Hepatocyte (in vitro differentiated cells): ENCODE measurements around the gene PSMD11. TPM values are rescaled to one million over a fixed set of nuclear protein-coding genes. Genes with fewer than 3 reads are reported as not detected.
A peak's percentile ranks its signal among the peaks of the same experiment; 100 is the strongest.

Experiments used
- DNase-seq: peaks from one replicate; pipeline ENCODE4 v3.0.0-alpha.2; 2016; ENCODE audit warnings: low spot score
- H2AFZ ChIP-seq: fragments of 200-600 bp; sonication (generic); 2 replicates; pipeline ENCODE4 v1.6.0; 2016; ENCODE audit warnings: antibody characterized with exemption, mild to moderate bottlenecking
- H3K27ac ChIP-seq: fragments of 200-600 bp; sonication (generic); 2 replicates; pipeline ENCODE4 v1.5.1; 2016; ENCODE audit warnings: mild to moderate bottlenecking
- H3K27me3 ChIP-seq: fragments of 200-600 bp; sonication (generic); 2 replicates; pipeline ENCODE4 v1.6.1; 2016
- H3K36me3 ChIP-seq: fragments of 200-600 bp; sonication (generic); replicated peaks from 2 replicates; pipeline ENCODE4 v1.5.1; 2016; ENCODE audit warnings: low read depth; ENCODE audit not compliant: insufficient read depth
- H3K4me1 ChIP-seq: fragments of 200-600 bp; sonication (generic); 2 replicates; pipeline ENCODE4 v1.5.1; 2016; ENCODE audit warnings: mild to moderate bottlenecking, moderate library complexity; ENCODE audit not compliant: insufficient read depth
- H3K4me2 ChIP-seq: fragments of 200-600 bp; sonication (generic); 2 replicates; pipeline ENCODE4 v1.6.0; 2016
- H3K4me3 ChIP-seq: fragments of 200-600 bp; sonication (generic); 2 replicates; pipeline ENCODE4 v1.5.1; 2016; ENCODE audit warnings: mild to moderate bottlenecking
- H3K79me2 ChIP-seq: fragments of 200-600 bp; sonication (generic); 2 replicates; pipeline ENCODE4 v1.6.0; 2017; ENCODE audit warnings: mild to moderate bottlenecking
- H3K9me2 ChIP-seq: fragments of 200-600 bp; sonication (generic); replicated peaks from 2 replicates; pipeline ENCODE4 v1.6.0; 2017; ENCODE audit warnings: mild to moderate bottlenecking; ENCODE audit not compliant: insufficient read depth
- H3K9me3 ChIP-seq: fragments of 200-600 bp; sonication (generic); 2 replicates; pipeline ENCODE4 v1.5.1; 2016; ENCODE audit warnings: low read depth, mild to moderate bottlenecking
- H4K20me1 ChIP-seq: fragments of 200-600 bp; sonication (generic); 2 replicates; pipeline ENCODE4 v1.6.0; 2016; ENCODE audit warnings: mild to moderate bottlenecking; ENCODE audit not compliant: insufficient read depth, poor library complexity, severe bottlenecking
- EZH2 ChIP-seq: fragments of 200-600 bp; sonication (generic); IDR thresholded peaks from 2 replicates; pipeline ENCODE4 v1.6.1; 2016; ENCODE audit warnings: antibody characterized with exemption, mild to moderate bottlenecking, borderline replicate concordance
- EZH2phosphoT487 ChIP-seq: fragments of 200-600 bp; sonication (generic); IDR thresholded peaks from one replicate; pipeline ENCODE4 v1.6.1; 2018; ENCODE audit warnings: antibody characterized with exemption, mild to moderate bottlenecking, low read depth, moderate library complexity; ENCODE audit not compliant: unreplicated experiment, severe bottlenecking
- WGBS: methylation state at CpG from one replicate; pipeline ENCODE4 v1.1.6; 2016; ENCODE audit warnings: low lambda C conversion rate; ENCODE audit errors: missing lambda C conversion rate; 5-methylcytosine and 5-hydroxymethylcytosine counted together
- polyA plus RNA-seq: library from polyadenylated mRNA; unstranded; fragments of >200 nt; fragmentation: Nextera tagmentation; extraction: Ambion mirVana; gene quantifications from 2 replicates; pipeline ENCODE4 v1.2.1, GENCODE V29; 2016
- total RNA-seq: library from RNA; depleted of rRNA; stranded (reverse); fragments of >200 nt; gene quantifications from 2 replicates; pipeline ENCODE4 v1.2.3, GENCODE V29; 2014
- TF ChIP-seq, protein P1 (sequence below): fragments of 200-600 bp; sonication (generic); IDR thresholded peaks from 2 replicates; pipeline ENCODE4 v1.5.1; 2016; ENCODE audit warnings: antibody characterized with exemption, mild to moderate bottlenecking; ENCODE audit not compliant: poor library complexity

Gene PSMD11
- total and polyA plus RNA-seq, 2 experiments from 2014 or later, result 62.0 to 141 TPM

DNA sequence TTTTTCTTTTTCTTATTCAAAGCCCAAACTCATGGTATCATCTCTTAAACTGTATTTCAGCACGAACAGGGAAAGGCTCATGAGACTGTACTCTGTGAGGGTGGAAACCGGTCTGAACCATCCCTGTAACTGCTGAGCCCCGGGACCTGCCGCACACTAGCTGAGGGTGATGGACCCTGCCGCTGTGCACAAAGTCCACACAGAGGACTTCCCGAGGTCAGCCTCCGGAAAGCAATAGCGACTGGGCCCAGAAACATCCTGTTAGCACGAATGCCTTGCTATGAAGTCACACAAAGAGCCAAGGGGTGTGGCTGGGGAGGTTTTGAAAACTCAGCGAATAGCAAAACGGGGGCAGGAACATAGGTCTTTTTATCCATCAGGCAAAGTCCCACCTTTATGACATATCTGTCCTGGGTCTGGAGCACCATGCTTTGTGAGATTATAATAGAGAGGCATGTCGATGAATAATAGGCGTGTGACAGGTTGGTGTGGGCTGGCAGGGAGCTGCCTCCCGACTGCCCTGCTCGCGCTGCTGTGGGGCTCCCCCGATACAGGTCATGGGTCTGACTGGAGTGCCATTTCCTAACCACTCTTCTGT is 75.9 kb downstream of the PSMD11 start:
- no peak overlapping the region for H3K4me3 ChIP-seq
- H3K4me1 ChIP-seq, result peaks cover 15% of the 10 kb centered on the region
- H4K20me1 ChIP-seq, result no peaks in the 10 kb centered on the region
- peak overlapping the region; percentile 93 for H3K4me2 ChIP-seq
- DNase-seq, result peak; percentile 58
- TF ChIP-seq, protein P1, sequence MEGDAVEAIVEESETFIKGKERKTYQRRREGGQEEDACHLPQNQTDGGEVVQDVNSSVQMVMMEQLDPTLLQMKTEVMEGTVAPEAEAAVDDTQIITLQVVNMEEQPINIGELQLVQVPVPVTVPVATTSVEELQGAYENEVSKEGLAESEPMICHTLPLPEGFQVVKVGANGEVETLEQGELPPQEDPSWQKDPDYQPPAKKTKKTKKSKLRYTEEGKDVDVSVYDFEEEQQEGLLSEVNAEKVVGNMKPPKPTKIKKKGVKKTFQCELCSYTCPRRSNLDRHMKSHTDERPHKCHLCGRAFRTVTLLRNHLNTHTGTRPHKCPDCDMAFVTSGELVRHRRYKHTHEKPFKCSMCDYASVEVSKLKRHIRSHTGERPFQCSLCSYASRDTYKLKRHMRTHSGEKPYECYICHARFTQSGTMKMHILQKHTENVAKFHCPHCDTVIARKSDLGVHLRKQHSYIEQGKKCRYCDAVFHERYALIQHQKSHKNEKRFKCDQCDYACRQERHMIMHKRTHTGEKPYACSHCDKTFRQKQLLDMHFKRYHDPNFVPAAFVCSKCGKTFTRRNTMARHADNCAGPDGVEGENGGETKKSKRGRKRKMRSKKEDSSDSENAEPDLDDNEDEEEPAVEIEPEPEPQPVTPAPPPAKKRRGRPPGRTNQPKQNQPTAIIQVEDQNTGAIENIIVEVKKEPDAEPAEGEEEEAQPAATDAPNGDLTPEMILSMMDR, result no peak
- TF ChIP-seq EZH2phosphoT487, result no peak
- no peak for TF ChIP-seq EZH2
- H3K79me2 ChIP-seq, result no peaks in the 10 kb centered on the region
- H3K9me3 ChIP-seq, result no peaks in the 10 kb centered on the region
- WGBS, result 51% methylated on average over 17 of the region's 17 CpGs
- H3K27ac ChIP-seq, result peak overlapping the region; percentile 15
- no peaks in the 10 kb centered on the region for H3K27me3 ChIP-seq
- H3K9me2 ChIP-seq, result no peaks in the 10 kb centered on the region
- H2AFZ ChIP-seq, result peak overlapping the region; percentile 41
- no peaks in the 10 kb centered on the region for H3K36me3 ChIP-seq

DNA sequence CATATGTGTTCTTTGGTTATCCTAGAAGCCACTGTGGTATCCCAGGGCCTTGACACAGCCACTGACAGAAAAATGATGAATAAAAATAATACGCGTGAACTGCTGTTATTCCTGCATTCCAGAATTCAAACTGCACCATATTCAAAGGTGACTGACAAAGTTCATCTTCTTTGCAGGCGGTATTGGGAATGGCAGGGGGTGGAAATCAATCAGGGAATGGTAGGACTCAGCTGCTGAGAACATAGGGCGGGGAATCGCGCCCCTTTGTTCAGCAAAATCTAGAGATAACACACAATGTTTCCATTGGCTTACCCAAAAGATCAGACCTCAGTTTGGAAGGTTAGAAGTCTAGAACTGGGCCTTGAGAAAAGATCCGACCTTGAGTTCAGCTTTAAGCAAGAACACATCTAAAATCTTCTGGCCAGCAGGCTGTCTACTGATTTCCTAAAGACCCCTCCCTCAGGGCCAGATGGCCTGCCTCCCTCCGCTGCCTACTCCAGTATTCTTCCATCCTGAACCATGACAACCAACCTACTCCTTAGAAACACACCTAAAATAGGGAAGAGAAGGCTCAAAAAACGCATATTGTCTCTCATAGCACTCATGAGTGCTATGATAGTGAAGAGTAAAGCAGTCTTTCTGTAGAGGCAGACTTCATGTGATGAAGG is 76.6 kb downstream of the PSMD11 start:
- DNase-seq, result no peak
- no peak overlapping the region for H3K4me2 ChIP-seq
- 92% methylated on average over 9 of the region's 9 CpGs for WGBS
- H3K9me3 ChIP-seq, result no peaks in the 10 kb centered on the region
- no peaks in the 10 kb centered on the region for H3K9me2 ChIP-seq
- H3K4me3 ChIP-seq, result no peak overlapping the region
- H3K27ac ChIP-seq, result no peak overlapping the region
- no peaks in the 10 kb centered on the region for H3K36me3 ChIP-seq
- H3K79me2 ChIP-seq, result no peaks in the 10 kb centered on the region
- no peaks in the 10 kb centered on the region for H4K20me1 ChIP-seq
- no peaks in the 10 kb centered on the region for H3K27me3 ChIP-seq
- H3K4me1 ChIP-seq, result peaks cover 15% of the 10 kb centered on the region
- no peak overlapping the region for H2AFZ ChIP-seq
- TF ChIP-seq, protein P1, result no peak
- TF ChIP-seq EZH2phosphoT487 (no peak), EZH2 (no peak)

DNA sequence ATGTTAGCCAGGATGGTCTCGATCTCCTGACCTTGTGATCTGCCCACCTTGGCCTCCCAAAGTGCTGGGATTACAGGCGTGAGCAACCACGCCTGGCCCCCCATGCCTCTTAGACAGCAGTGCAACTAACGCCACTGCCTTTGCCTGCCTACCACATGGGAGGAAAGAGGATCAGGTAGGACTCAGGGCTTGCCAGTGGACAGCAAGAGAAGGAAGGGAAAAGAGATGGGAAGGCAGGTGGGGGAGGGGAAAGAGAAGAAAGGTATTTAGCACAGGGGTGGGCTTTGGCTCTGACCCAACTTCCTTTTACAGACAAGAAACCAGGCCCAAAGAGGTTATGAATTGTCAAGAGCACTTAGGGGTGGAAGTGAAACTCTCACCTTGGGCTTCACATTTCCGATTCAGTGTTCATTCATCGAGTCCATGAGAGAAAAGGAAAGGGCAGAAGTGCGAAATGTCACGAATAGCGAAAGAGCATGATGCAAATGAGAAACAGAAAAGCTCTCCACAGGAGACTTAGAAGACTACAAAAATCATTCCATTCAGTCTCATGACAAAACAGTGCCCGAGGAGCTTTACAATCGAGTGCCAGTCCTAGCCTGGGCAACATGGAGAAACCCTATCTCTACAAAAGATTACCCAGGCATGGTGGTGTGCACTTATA is 78.8 kb downstream of the PSMD11 start:
- Histone ChIP-seq H4K20me1 (no peaks in the 10 kb centered on the region), H3K27me3 (no peaks in the 10 kb centered on the region), H3K4me3 (no peak overlapping the region), H3K9me3 (no peaks in the 10 kb centered on the region), H3K4me2 (no peak overlapping the region), H3K79me2 (no peaks in the 10 kb centered on the region), H3K27ac (no peak overlapping the region), H3K36me3 (no peaks in the 10 kb centered on the region), H3K9me2 (no peaks in the 10 kb centered on the region), H2AFZ (no peak overlapping the region), H3K4me1 (peaks cover 15% of the 10 kb centered on the region)
- 90% methylated on average over 11 of the region's 11 CpGs for WGBS
- TF ChIP-seq EZH2 (no peak), EZH2phosphoT487 (no peak)
- TF ChIP-seq, protein P1, result no peak
- DNase-seq, result no peak
